Activated T-cell treated with anti-CD3 and anti-CD28 coated beads, Interleukin-2, amount 50 U/mL, for 72 hours (primary cell): ENCODE data around the gene LDHA. TPM values are rescaled to one million over a fixed set of nuclear protein-coding genes. Genes with fewer than 3 reads are reported as not detected.
"Not testable (repeated sequence)": the region's sequence is repeated elsewhere in the genome, so short reads cannot be mapped to it uniquely, and the experiment has no call there.

Experiments
- ATAC-seq, 2 donors: fragments of 150-1000 bp; cut with Tn5 transposase; replicated peaks in 1 of 2; 2 replicates each; pipeline ENCODE4 v1.10.0; 2021; ENCODE audit warnings: moderate library complexity in 2 of 2, mild to moderate bottlenecking in 1 of 2
- DNase-seq, 2 donors: peaks; one replicate each; pipeline ENCODE4 v3.0.0; 2021 to 2022; ENCODE audit warnings: mixed read lengths in 1 of 2
- H3K27ac Mint-ChIP-seq: one replicate; pipeline ENCODE4 v1.8.0; 2022; ENCODE audit warnings: mild to moderate bottlenecking, moderate library complexity, mixed read lengths
- H3K27me3 Mint-ChIP-seq: one replicate; pipeline ENCODE4 v1.8.0; 2022; ENCODE audit warnings: low read depth, mixed read lengths
- H3K36me3 Mint-ChIP-seq, 2 donors: one replicate each; pipeline ENCODE4 v1.8.0; 2022; ENCODE audit warnings: mixed read lengths in 2 of 2, mild to moderate bottlenecking in 1 of 2; ENCODE audit not compliant: insufficient read depth in 2 of 2
- H3K4me1 Mint-ChIP-seq: one replicate; pipeline ENCODE4 v1.8.0; 2022; ENCODE audit warnings: low read depth, mixed read lengths
- H3K4me3 Mint-ChIP-seq, 2 donors: one replicate each; pipeline ENCODE4 v1.8.0; 2022; ENCODE audit warnings: mild to moderate bottlenecking in 2 of 2, mixed read lengths in 2 of 2, moderate library complexity in 2 of 2
- H3K9me3 Mint-ChIP-seq, 2 donors: one replicate each; pipeline ENCODE4 v1.8.0; 2022; ENCODE audit warnings: mixed read lengths in 2 of 2
- total RNA-seq, 2 donors: library from RNA; stranded (reverse); gene quantifications; one replicate each; pipeline ENCODE4 v1.2.3, GENCODE V29; 2022

Gene LDHA
- total RNA-seq, 2 donors from 2014 or later = 629 to 665 TPM

DNA sequence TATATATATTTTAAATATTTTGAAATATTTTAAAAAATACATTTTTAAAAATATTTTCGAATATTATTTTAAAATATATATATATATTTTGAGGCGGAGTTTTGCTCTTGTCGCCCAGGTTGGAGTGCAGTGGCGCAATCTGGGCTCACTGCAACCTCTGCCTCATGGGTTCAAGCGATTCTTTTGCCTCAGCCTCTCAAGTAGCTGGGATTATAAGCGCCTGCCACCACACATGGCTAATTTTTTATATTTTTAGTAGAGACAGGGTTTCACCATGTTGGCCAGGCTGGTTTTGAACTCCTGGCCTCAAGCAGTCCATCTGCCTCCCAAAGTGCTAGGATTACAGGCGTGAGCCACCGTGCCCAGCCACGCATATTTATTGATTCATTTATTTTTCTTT is 6.7 kb downstream of the LDHA start:
- Mint-ChIP-seq H3K36me3 (peaks cover 15 to 66% of the 10 kb centered on the region in 2 donors), H3K4me1 (peaks cover 45% of the 10 kb centered on the region)
- not testable (repeated sequence) for H3K4me3 Mint-ChIP-seq, ATAC-seq, H3K9me3 Mint-ChIP-seq, H3K27ac Mint-ChIP-seq, DNase-seq, H3K27me3 Mint-ChIP-seq

DNA sequence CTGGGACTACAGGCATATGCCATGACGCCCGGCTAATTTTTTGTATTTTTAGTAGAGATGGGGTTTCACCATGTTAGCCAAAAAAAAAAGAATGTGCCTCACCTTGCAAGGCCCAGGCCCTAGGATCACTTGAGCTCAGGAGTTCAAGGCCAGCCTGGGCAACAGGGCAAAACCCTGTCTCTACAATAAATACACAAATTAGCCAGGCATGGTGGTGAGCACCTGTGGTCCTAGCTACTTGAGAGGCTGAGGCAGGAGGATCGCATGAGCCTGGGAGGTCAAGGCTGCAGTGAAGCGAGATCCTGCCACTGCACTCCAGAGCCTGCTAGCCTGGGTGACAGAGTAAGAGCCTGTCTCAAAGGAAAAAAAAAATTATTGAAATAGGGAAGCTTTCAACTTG is 9.7 kb downstream of the LDHA start:
- Mint-ChIP-seq H3K36me3 (peaks cover 6 to 47% of the 10 kb centered on the region in 2 donors), H3K9me3 (no peaks in the 10 kb centered on the region), H3K4me1 (peaks cover 20% of the 10 kb centered on the region), H3K27ac (no peak overlapping the region), H3K4me3 (no peak overlapping the region), H3K27me3 (no peaks in the 10 kb centered on the region)
- no peak for DNase-seq
- no peak for ATAC-seq

DNA sequence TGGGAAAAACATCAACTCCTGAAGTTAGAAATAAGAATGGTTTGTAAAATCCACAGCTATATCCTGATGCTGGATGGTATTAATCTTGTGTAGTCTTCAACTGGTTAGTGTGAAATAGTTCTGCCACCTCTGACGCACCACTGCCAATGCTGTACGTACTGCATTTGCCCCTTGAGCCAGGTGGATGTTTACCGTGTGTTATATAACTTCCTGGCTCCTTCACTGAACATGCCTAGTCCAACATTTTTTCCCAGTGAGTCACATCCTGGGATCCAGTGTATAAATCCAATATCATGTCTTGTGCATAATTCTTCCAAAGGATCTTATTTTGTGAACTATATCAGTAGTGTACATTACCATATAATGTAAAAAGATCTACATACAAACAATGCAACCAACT is 13.0 kb downstream of the LDHA start:
- H3K4me3 Mint-ChIP-seq, H3K9me3 Mint-ChIP-seq, ATAC-seq, H3K27me3 Mint-ChIP-seq, DNase-seq, H3K27ac Mint-ChIP-seq: not testable (repeated sequence)
- Mint-ChIP-seq H3K4me1 (peaks cover 21% of the 10 kb centered on the region), H3K36me3 (peaks cover 3 to 25% of the 10 kb centered on the region in 2 donors)

DNA sequence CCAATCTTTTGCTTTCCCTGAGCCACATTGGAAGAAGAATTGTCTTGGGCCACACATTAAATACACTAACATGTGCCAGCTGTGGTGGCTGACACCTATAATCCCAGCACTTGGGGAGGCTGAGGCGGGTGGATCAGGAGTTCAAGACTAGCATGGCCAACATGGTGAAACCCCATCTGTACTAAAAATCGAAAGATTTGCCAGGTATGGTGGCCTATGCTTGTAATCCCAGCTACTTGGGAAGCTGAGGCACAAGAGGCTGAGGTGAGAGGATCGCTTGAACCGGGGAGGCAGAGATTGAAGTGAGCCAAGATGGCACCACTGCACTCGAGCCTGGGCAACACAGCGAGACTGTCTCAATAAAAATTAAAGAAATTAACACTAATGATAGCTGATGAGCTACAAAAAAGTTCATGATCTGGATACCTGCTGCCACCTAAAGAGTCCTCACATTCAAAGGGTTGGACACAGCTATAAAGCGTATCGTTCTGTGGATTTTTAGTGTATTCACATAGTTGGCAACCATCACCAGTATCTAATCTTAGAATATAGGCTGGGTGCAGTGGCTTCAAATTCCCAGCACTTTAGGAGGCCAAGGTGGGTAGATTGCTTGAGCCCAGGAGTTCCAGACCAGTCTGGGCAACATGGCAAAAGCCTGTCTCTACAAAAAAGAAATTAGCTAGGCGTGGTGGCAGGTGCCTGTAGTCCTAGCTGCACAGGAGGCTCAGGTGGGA is 14.4 kb downstream of the LDHA start:
- peak in 1 of 2 donors; percentile 14 for ATAC-seq
- Mint-ChIP-seq H3K9me3 (peaks cover 0 to 2% of the 10 kb centered on the region in 2 donors), H3K36me3 (peaks cover 3 to 14% of the 10 kb centered on the region in 2 donors), H3K4me1 (peaks cover 13% of the 10 kb centered on the region), H3K27ac (no peak overlapping the region), H3K4me3 (no peak overlapping the region), H3K27me3 (no peaks in the 10 kb centered on the region)
- no peak for DNase-seq

DNA sequence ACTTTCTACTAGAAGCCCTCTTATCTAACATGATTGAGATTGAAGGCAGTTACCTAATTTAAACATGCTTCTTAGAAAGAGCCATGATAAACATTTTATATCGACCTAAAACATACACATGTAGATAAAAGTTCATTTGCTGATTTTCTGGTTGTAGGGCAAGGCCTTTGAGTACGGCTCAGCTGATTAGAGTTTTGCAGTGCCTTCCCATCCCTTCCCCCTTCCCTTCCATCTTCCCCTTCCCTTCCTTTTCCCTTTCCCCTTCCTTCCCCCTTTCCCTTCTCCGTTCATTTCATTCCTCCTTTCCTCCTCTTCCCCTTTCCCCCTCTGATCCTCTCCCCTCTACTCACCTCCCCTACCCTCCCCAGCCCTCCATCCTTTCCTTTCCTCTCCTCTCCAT is 22.1 kb downstream of the LDHA start:
- H3K36me3 Mint-ChIP-seq = no peaks in the 10 kb centered on the region
- H3K4me1 Mint-ChIP-seq = peaks cover 15% of the 10 kb centered on the region
- no peak for ATAC-seq
- no peak overlapping the region for H3K4me3 Mint-ChIP-seq
- no peak overlapping the region for H3K27ac Mint-ChIP-seq
- DNase-seq = no peak
- H3K27me3 Mint-ChIP-seq = no peaks in the 10 kb centered on the region
- H3K9me3 Mint-ChIP-seq = no peaks in the 10 kb centered on the region

DNA sequence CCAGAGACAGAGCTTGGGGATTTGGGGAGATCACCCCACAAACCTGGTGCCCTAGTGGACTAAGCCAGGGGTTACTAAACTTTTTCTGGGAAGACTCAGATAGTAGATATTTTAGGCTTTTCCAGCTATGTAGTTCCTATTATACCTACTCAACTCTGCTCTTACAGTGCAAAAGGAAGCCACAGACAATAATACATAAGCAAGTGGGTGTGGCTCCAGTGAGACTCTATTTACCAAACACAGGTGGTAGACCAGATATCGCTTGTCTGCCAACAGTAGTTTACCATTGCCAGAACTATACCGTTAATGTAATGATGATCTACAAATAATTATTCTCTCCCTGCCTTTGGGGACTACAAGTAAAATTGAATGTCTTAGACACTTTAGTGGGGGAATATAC is 24.7 kb downstream of the LDHA start:
- Mint-ChIP-seq H3K27me3 (no peaks in the 10 kb centered on the region), H3K36me3 (no peaks in the 10 kb centered on the region), H3K9me3 (no peaks in the 10 kb centered on the region), H3K4me1 (peaks cover 9% of the 10 kb centered on the region), H3K4me3 (no peak overlapping the region), H3K27ac (no peak overlapping the region)
- DNase-seq (no peak), ATAC-seq (no peak)

DNA sequence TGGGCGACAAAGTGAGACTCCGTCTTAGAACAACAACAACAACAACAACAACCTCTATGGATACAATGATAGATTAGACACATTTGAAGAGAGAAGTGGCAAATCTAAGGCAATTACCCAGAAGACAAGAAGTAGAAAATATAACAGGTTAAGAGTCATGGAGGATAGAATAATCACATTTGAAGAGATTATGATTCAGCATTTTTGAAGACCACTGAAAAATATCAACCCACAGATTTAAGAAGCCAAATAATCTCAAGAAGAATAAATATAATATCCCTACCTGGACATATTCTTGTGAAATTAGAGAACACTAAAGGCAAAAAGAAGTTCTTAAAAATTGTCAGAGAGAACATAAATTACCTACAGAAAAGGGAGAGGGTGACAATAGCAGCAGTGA is 25.7 kb downstream of the LDHA start:
- H3K9me3 Mint-ChIP-seq = no peaks in the 10 kb centered on the region
- H3K27me3 Mint-ChIP-seq = no peaks in the 10 kb centered on the region
- DNase-seq (no peak), ATAC-seq (no peak)
- peak overlapping the region; percentile 2 for H3K27ac Mint-ChIP-seq
- no peaks in the 10 kb centered on the region for H3K36me3 Mint-ChIP-seq
- H3K4me1 Mint-ChIP-seq = peaks cover 9% of the 10 kb centered on the region
- no peak overlapping the region for H3K4me3 Mint-ChIP-seq

DNA sequence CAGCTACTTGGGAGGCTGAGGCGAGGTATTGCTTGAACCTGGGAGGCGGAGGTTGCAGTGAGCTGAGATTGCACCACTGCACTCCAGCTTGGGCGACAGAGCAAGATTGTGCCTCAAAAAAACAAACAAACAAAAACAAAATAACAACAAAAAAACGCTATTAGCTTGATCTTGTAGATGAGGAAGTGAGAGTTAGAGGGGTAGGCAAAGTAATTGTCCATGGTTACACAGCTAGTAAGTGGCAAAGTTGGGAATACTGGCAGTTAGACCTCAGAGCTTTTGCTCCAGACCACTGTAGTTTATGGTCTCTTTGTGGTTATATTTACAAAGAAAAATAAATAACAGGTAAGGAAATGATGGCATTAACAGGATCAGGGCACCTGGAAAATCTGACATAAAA is 32.9 kb downstream of the LDHA start:
- peaks cover 1 to 2% of the 10 kb centered on the region in 2 donors for H3K9me3 Mint-ChIP-seq
- ATAC-seq (no peak), DNase-seq (no peak)
- H3K4me1 Mint-ChIP-seq = no peaks in the 10 kb centered on the region
- H3K36me3 Mint-ChIP-seq = peaks cover 0 to 3% of the 10 kb centered on the region in 2 donors
- H3K27me3 Mint-ChIP-seq = no peaks in the 10 kb centered on the region
- H3K27ac Mint-ChIP-seq = no peak overlapping the region
- no peak overlapping the region for H3K4me3 Mint-ChIP-seq

DNA sequence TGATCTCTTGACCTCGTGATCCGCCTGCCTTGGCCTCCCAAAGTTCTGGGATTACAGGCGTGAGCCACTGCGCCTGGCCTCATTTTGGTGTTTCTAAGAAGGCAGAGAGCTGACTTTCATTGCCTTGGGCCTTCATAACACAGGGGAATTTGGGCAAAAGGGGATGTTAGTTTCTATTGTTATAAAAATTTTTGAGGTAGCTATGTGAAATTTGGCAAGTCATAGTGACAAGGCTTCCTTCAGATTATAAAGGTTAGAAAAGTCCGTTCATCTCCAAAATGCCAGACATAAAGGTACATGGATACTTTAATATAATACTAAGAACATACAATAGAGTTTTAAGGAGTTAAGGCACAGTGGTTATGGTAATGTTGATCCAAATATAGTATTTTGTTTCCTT is 35.0 kb downstream of the LDHA start:
- peaks cover 4 to 5% of the 10 kb centered on the region in 2 donors for H3K9me3 Mint-ChIP-seq
- peaks cover 5% of the 10 kb centered on the region for H3K4me1 Mint-ChIP-seq
- ATAC-seq (no peak), DNase-seq (no peak)
- H3K36me3 Mint-ChIP-seq = peaks cover 0 to 5% of the 10 kb centered on the region in 2 donors
- H3K4me3 Mint-ChIP-seq = no peak overlapping the region
- no peak overlapping the region for H3K27ac Mint-ChIP-seq
- H3K27me3 Mint-ChIP-seq = no peaks in the 10 kb centered on the region

DNA sequence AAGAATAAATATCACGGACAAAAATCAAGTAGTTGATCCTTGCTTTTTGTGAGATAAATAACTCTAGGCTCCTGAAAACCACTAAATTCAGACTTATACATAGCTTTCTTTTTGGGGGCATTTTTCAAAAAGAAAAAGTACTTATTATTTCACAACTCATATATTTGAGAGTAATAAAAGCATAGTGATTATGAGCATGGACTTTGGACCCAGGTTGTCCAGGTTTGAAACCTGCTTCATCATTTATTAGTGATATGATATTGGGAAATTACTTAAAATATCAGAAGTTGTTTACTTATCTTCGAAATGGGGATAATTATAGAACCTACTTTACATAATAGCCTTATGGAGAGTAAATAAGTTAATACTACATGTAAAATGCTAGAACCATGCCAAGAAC is 44.3 kb downstream of the LDHA start:
- ATAC-seq (no peak), DNase-seq (no peak)
- Mint-ChIP-seq H3K27ac (no peak overlapping the region), H3K4me3 (no peak overlapping the region), H3K36me3 (peaks cover 0 to 5% of the 10 kb centered on the region in 2 donors), H3K27me3 (no peaks in the 10 kb centered on the region), H3K4me1 (peaks cover under 1% of the 10 kb centered on the region), H3K9me3 (peaks cover 3 to 7% of the 10 kb centered on the region in 2 donors)

DNA sequence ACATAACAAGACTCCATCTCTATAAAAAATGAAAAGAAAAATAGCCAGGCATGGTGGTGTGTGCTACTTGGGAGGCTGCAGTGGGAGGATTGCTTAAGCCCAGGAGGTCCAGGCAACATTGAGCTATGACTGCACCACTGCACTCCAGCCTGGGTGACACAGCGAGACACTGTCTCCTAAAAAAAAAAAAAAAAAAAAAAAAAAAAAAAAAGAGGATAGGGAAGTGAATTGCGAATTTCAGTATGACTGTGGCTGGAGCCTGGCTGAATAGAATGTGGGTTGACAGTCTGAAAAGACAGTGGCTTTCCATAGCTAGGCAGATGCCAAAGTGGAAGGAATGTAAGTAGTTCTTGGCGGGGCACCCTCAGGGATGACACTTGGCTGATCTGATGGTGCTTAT is 54.9 kb downstream of the LDHA start:
- Mint-ChIP-seq H3K36me3 (no peaks in the 10 kb centered on the region), H3K4me3 (no peak overlapping the region), H3K9me3 (no peaks in the 10 kb centered on the region), H3K27ac (no peak overlapping the region), H3K27me3 (peaks cover 5% of the 10 kb centered on the region), H3K4me1 (no peaks in the 10 kb centered on the region)
- no peak for ATAC-seq
- DNase-seq = no peak

DNA sequence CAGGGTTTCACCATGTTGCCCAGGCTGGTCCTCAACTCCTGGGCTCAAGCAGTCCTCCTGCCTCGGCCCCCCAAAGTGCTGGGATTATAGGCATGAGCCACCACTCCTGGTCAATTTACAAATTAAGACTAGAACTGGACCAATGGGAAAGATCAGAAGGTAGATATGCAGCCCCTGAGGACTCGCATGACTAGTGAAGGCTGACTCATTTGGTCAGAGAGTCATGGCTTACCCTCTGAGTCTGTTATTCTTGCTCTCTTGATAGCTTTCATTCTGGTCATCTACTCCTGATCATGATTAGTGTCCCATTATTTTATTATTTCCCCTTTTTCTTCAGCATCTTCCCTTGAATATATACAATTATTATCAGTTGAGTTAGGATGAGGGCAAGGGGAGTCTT is 58.6 kb downstream of the LDHA start:
- DNase-seq (no peak), ATAC-seq (no peak)
- Mint-ChIP-seq H3K36me3 (no peaks in the 10 kb centered on the region), H3K4me1 (no peaks in the 10 kb centered on the region), H3K9me3 (no peaks in the 10 kb centered on the region), H3K4me3 (no peak overlapping the region), H3K27ac (no peak overlapping the region), H3K27me3 (peaks cover 8% of the 10 kb centered on the region)

DNA sequence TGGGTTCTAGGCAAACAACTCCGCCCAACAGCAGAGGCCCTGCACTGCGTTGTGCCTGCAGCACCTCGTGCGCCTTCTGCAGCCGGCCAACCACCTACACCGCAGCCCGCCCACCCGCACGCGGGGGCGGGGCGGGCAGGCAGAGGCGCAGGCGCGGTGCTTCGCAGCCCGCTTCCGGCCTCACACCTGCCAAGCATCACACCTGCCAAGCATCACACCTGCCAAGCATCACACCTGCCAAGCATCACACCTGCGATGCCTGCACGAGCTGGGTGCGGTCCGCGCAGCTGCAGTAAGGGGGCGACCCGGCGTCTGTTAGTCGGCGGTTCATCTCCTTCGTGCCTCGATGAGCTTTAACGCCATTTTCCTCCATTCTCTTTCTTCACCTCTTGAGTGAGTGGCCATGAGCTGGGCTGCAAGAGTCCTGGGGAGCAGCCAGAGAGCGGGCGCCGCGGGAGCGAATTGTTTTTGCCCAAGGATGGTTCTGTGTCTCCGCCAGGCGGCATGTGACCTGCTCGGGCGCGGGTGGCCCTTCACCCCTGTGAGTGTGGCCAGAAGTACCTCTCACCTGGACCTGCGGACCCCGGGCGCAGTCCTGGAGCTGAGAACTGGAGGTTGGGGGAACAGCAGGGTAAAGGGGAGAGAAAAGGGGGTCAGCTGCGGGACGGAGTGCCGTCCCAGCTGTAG is 61.5 kb downstream of the LDHA start, which contains the start of gene LDHAL6A:
Gene LDHAL6A, plus strand, starts transcription at position 171 of the 687 bp plus-strand sequence. CDS start 825 bp downstream, outside the sequence.
- DNase-seq (no peak), ATAC-seq (no peak)
- H3K4me3 Mint-ChIP-seq = no peak within 1 kb of the TSS
- peaks cover 8% of the 10 kb centered on the region for H3K27me3 Mint-ChIP-seq
- H3K27ac Mint-ChIP-seq = no peak within 1 kb of the TSS
- H3K4me1 Mint-ChIP-seq = no peaks in the 10 kb centered on the region
- no peaks in the 10 kb centered on the region for H3K36me3 Mint-ChIP-seq
- H3K9me3 Mint-ChIP-seq = no peaks in the 10 kb centered on the region
